Umbilical cord (tissue), 2 donors: ENCODE measurements around the gene TRAT1. TPM values are rescaled to one million over a fixed set of nuclear protein-coding genes. Genes with fewer than 3 reads are reported as not detected.

Experiments
- DNase-seq: peaks from one replicate; pipeline ENCODE4 v3.0.0-alpha.2; 2015; ENCODE audit warnings: low spot score
- total RNA-seq: library from RNA; depleted of rRNA; stranded (reverse); fragments of >200 nt; gene quantifications from one replicate; pipeline ENCODE4 v1.2.3, GENCODE V29; 2014; ENCODE audit warnings: low replicate concordance; ENCODE audit not compliant: insufficient read depth

Gene TRAT1
- total RNA-seq, 1 donor from 2014 or later = 1.9 TPM

GRCh38 chr3:108861401-108861800, 38.8 kb downstream of the TRAT1 start:
- no peak for DNase-seq

- peak; percentile 1 for DNase-seq
Measured at GRCh38 chr3:108862865-108863798, 40.5 kb downstream of the TRAT1 start.

DNA sequence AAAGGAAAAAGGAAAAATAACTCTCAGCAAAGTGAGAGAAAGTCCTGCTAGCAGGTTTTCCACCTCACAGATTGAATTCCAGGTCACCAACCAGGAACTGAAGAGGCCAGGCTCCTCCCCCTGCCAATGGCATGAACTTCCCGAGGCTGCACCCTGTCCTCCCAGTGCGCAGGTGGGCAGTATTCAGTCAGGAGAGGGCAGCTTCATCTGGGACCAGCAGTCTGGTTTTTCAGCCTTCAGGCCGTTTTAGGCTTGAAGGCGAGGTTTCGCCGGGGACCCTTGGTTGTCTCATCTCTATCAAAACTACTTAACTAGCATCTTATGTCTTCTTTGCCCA, 41.2 kb downstream of the TRAT1 start:
- no peak for DNase-seq

GRCh38 chr3:108877901-108878300, 55.3 kb downstream of the TRAT1 start:
- no peak for DNase-seq

- no peak for DNase-seq
Measured at GRCh38 chr3:108879915-108880314, 57.3 kb downstream of the TRAT1 start.

- no peak for DNase-seq
Measured at GRCh38 chr3:108882762-108883161, 60.2 kb downstream of the TRAT1 start.

DNA sequence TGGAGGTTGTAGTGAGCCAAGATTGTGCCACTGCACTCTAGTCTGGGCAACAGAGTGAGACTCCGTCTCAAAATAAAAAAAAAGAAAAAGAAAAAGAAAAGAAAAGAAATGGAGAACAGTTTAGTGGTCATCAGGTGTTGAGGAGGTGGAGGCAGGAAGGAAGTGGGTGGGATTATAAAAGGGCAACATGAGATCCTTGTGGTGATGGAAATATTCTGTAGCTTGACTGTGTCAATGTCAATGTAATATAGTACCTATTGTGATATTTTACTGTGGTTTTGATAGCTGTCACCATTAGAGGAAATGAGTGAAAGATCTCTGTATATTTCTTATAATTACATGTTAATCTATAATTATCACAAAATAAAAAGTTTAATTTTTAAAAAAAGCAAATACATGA, 60.8 kb downstream of the TRAT1 start:
- no peak for DNase-seq

- DNase-seq = no peak
Measured at GRCh38 chr3:108887121-108887520, 64.5 kb downstream of the TRAT1 start.

GRCh38 chr3:108887777-108888176, 65.2 kb downstream of the TRAT1 start:
- DNase-seq = no peak

- no peak for DNase-seq
Measured at GRCh38 chr3:108891833-108892232, 69.2 kb downstream of the TRAT1 start.

GRCh38 chr3:108894981-108895380, 72.4 kb downstream of the TRAT1 start:
- no peak for DNase-seq

- DNase-seq = no peak
Measured at GRCh38 chr3:108897883-108898282, 75.3 kb downstream of the TRAT1 start.

DNA sequence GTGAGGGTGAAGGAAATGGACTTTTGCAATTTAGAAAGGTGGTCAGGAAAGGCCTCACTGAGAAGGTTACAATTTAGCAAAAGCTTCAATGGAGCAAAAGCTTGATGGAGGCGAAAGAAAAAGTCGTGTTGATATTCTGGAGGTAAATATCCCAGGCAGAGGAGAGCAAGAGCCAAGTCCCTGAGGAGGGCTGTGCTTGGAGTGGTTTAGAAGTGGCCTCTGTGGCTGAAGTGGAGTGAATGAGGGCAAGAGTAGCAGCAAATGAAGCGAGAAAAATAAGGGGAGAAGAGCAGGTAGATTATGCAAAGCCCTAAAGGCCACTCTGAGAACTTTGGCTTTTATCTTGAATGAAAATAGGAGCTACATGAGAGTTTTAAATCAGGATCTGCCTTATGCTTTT, 76.9 kb downstream of the TRAT1 start:
- no peak for DNase-seq

Other genes with a start within 250 kb of the TRAT1 start
- 11.6 TPM for gene CIP2A, start 233.3 kb upstream of the TRAT1 start, total RNA-seq
- 8.4 TPM for gene DZIP3, start 233.1 kb upstream of the TRAT1 start, total RNA-seq
- not detected for gene RETNLB, start 65.4 kb upstream of the TRAT1 start, total RNA-seq
- not detected for gene GUCA1C, start 131.1 kb downstream of the TRAT1 start, total RNA-seq